NCI-H526 treated with DMSO at 0.1 percent for 48 hours (cell line): ENCODE results near the gene TLNRD1.

Experiments used
- DNase-seq: peaks from one replicate; lab custom pipeline; 2025; lab: John Stamatoyannopoulos, UW

Gene TLNRD1

GRCh38 chr15:81002331-81003096 is 1.8 kb downstream of the TLNRD1 start:
- DNase-seq = no peak

DNA sequence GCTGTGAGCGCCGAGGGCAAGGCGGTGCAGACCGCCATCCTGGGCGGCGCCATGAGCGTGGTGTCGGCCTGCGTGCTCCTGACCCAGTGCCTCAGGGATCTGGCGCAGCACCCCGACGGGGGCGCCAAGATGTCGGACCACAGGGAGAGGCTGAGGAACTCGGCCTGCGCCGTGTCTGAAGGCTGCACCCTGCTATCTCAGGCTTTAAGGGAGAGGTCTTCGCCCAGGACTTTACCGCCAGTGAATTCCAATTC is 2.3 kb downstream of the TLNRD1 start:
- DNase-seq = no peak

GRCh38 chr15:81006124-81006523 is 5.4 kb downstream of the TLNRD1 start:
- no peak for DNase-seq

- no peak for DNase-seq
Measured at GRCh38 chr15:81007428-81008064, 6.8 kb downstream of the TLNRD1 start.

DNA sequence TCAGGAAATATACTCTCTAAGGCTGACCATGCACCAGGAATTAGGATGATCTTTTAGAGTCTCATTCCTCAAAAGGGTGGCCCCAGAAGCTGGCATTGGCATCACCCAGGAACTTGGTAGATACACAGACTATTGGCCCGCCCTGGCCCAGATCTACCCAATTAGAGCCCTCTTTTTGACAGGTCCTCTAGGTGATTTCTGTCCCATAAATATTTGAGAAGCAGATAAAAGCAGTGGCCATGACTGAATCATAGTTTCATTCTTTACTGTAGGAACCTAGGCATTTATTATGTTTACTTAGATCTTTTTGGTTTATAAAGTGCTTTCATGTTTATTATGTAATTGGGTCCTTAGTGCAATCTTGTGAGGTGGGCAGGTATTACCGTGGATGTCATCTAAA is 7.6 kb downstream of the TLNRD1 start:
- DNase-seq = no peak

DNA sequence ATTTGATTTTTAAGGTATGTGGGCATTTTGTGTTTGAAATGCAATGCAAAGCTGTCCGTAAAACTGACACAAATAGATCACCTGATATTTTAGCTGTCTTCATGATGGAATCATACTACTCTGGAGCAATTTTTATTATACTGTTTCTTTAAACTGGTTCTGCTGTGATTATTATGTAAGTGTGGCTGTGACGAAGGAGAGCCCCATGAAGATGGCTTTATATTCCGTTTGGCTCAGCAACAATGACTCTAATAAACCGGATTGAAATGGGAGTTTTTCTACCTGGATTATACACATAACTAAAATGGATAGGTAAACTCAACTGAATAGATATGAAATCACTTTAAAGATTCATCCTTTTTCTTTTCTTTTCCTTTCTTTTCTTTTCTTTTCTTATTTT is 9.4 kb downstream of the TLNRD1 start:
- DNase-seq = no peak

DNA sequence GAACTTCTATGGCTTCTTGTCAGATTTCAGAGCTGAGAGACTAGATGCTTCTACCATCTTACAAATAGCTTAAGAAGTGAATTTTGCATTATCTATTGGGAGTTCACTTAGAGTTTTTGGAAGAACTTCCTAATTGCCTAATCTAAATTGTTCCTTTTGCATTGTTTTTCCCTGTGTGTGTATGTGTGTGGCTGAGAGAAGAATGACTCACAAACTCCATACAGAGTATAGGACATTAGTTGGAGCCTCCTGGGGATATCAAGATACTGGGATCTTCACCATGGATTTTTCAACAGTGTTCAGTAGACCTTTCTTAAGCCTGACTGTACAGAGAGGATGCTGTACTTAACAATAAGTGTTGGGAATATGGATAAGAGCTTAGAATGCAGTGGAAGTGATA is 10.9 kb downstream of the TLNRD1 start:
- no peak for DNase-seq

DNA sequence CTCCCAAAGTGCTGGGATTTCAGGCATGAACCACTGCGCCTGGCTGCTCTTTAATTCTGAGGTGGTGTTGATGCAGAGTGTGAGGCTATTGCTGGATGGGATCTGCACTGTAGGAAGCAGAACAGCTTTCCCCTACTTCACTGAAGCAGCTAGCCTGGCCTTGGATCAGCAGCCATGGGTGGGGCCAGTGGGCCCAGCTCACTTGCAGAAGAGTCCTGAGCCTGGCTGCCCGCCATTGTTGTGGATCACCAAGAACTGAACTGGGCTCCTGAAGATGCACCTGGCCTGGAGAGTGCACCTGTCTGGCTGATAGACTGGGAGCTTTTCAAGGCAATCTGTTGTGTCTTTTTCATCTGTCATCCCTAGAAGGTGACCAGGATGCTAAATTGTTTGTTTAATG is 11.9 kb downstream of the TLNRD1 start:
- DNase-seq = no peak

- no peak for DNase-seq
Measured at GRCh38 chr15:81013396-81013929, 12.7 kb downstream of the TLNRD1 start.

GRCh38 chr15:81014446-81015093 is 13.8 kb downstream of the TLNRD1 start:
- no peak for DNase-seq

DNA sequence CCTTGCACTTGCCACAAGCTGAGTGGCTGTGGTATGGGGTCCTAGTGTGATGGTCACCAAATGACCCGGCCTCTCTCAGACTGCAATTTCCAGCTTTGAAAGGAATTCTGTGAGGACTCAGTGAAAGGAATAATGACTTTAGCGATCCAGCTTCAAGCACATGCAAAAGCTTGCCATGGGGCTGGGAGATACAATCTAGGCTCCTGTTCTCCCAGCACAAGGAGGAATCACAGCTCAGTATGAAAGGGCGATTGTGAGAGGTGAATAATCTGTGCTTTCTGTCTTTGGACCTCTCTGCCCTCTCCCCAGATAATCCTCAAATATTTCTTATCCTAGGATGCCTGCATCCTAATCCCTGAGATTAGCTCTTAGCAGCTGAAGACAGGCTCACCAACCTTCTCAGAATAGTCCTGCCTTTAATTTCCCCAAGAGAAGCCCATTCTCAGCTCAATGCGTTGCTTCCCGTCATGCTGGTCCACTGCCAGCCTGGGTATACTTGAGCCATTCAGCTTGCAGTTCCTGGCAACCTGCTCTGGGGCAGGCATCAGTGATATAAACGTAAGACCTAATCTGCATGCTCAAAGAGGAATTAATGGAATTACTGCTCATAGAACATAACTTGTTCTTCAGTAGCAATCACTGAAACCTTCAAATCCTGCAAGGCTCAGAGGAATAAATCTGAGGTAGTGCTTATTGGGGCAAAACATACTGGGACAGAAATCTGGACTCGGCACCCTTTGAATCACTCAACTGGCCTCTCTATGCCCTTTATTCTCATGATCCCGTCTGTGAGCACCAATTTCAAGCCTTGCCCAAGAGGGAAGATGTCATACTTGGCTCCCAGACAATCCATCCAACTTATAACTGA is 15.1 kb downstream of the TLNRD1 start:
- DNase-seq = no peak

DNA sequence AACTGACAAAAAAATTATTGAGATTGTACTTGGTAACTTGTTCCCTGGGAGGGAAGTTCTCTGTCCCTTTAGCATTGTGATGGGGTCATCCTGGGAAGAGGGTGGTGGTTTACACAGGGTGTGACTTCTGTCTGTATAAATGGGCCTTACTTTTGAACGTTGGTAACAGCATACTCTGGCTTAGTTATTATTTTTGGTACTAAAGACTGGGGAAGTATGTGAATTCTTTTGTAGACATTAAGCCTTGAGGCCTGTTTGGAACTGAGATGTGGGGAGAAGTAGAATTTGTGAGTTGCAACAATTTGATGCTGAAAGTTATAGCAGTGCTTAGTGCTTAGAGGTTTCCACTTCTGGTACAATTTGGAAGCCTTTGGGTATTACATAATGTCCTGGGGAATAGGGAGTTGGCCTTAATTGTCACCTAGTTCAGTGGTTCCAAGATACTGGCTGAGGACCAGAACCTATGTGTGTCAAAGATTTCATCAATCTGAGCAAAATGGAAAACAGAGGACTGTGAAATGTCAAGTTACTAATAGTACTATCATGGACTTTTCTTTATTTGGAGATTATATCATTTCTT is 15.9 kb downstream of the TLNRD1 start:
- DNase-seq = no peak

DNA sequence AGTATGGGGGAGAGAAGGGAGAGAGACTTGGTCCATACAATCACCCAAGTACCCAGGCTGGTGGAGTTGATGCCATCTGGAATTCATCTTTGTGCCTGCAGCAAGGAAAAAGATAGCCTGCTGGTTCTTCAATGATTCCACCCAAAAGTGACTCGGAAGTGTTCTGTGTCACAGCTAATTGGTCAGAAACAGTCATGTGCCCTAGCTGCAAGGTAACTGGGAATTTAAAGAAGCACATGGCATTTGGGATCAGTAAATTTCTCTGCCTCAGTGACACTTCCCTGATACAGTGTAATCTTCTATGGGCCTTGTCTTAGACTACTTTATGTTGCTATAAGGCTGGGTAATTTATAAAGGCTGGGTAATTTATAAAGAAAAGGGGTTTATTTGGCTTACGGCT is 17.5 kb downstream of the TLNRD1 start:
- DNase-seq = no peak

DNA sequence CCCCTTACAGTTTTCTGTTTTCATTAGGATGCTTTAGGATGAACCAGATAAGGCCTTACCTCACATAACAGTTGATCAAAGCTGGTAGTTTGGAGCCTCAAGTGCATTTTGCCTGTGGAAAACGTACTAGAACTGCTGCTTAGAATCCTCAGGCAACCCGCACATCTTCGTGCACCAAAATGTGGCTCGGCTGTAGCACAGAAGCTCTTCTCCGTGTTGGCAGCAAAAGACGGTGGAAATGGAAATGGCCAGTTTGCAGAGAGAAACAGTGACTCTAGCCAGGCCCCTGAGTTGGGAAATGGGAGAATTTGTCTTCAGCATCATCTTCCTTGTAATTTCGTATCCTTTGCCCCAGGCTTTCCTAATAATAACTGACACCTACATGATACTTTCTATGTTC is 20.6 kb downstream of the TLNRD1 start:
- no peak for DNase-seq

GRCh38 chr15:81023483-81024264 is 23.0 kb downstream of the TLNRD1 start:
- no peak for DNase-seq

- no peak for DNase-seq
Measured at GRCh38 chr15:81024265-81024872, 23.6 kb downstream of the TLNRD1 start.

DNA sequence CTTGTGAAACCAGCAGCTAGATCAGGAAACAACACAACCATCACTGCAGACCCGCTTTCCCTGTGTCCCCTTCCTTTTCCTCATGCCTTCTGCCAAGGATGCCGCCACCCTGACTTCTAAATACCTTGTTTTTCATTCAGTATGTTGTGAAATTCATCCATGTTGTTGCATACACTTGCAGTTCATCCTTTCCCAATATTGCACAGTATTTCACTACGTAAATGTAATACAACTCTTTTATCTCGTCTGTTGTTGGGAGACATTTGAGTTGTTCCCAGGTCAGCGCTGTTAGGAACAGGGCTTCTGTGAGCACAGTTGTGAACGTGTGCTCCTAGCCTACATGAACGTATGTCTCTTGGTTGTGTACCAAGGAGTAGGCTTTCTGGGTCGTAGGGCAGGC is 24.2 kb downstream of the TLNRD1 start:
- no peak for DNase-seq

DNA sequence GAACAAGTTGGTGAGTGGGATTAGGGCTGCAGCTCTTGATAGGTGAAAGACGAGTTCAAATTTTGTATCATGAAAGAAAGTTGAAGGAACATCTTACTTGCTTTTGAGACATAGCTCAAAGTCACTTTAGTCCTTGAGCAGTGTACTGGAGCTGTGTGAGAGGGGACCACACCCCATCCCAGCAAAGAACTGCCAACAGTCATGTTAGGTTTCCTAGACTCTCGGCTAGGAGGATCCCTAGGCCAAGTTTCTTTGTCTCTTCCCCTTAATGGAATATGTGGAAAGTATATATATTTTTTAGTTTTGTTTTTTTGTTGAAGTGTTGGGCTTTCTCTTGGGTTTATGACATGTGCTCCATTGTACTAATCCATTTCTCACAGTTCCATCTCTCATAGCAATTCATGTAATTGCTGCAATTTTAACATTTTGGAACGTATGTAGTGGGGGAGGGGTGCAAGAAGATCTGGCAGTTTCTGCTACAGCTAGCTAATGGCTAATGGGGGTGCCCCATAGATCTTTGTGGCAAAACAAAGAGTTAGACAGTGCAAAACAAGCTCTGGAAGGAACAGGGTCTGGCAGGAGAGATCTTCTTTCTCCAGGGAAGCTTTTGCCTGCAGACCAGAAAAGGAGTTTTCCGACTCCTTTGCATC is 25.1 kb downstream of the TLNRD1 start:
- no peak for DNase-seq

DNA sequence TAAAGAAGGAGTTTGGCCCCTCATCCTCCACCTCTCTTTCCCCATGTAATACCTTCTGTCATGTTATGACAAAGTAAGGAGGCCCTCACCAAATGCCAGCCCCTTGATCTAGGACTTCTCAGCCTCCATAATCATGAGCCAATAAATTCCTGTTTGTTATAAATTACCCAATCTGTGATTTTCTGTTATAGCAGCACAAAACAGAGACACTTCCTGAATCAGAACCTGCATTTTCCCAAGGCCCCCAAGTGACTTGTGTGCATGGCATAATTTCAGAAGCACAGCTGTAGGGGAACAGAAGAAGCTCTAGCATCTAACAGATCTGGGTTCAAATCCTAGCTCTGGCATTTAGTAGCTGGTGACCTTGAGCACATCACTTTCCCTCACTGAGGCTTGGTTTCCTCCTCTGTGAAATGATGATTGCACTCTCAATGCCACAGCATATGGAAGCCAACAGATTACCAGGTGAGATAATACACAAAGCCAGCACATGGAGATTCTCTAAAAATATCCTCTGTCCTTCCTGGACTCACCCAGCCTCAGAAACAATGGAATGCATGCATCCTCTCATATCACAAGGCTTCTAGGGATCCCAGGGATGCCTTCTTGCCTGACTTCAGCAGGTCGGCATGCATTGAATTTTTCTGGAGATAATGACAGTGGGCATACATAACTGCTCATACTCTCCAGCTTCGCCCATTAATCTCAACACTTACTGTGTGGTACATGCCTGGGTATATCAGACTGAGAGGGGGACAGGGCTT is 26.3 kb downstream of the TLNRD1 start:
- DNase-seq = no peak
